Stimulated activated CD4-positive, alpha-beta T cell treated with anti-CD3 and anti-CD28 coated beads, Interleukin-15, amount 100 ng/mL, for 48 hours (primary cell): ENCODE measurements around the gene PARD3.
"Not testable (repeated sequence)": the region's sequence is repeated elsewhere in the genome, so short reads cannot be mapped to it uniquely, and the experiment has no call there.

Source experiments
- DNase-seq, 2 donors: peaks; one replicate each; pipeline ENCODE4 v3.0.0-alpha.2; 2020; ENCODE audit warnings: low read depth in 2 of 2

The PARD3 gene

GRCh38 chr10:34815185-34816084 is at the start of gene PARD3:
PARD3 (minus strand) TSS chr10:34815296; CDS start chr10:34814995, 301 bp downstream.
- DNase-seq = no peak

- no peak for DNase-seq
Observed at GRCh38 chr10:34864149-34865067, 49.3 kb upstream of the PARD3 start.

GRCh38 chr10:34862892-34863291 is 47.8 kb upstream of the PARD3 start:
- DNase-seq = no peak

DNA sequence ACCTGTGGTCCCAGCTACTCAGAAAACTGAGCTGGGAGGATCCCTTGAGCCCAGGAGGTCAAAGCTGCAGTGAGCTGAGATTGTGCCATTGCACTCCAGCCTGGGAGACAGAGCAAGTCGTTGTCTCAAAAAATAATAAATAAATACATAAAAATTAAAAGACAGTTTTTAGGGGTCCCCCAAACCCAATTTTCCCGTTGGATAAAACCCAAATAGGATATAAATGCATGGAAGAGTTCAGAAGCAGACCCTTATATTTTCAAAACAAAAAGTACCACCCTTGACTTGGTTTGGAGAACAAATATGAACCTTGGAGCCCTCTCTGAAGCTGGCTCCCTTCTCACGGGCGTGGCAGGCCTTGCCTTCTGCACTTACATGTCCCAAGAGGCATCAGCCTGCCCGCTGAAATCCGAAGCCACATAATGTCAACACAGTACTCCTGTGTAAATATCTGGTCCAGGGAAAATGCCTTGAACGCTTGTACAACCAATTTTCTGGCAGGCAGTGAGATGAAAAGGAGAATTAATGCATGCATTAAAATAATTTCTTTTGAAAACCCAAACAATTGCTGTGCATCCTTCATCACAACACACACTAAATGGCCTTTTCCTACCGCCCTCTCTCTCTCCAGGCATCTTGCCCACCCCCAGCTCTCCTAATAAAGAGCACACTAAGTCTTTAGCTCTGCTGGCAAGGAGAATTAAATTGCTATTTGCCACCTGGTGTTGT is 46.4 kb upstream of the PARD3 start:
- no peak for DNase-seq

DNA sequence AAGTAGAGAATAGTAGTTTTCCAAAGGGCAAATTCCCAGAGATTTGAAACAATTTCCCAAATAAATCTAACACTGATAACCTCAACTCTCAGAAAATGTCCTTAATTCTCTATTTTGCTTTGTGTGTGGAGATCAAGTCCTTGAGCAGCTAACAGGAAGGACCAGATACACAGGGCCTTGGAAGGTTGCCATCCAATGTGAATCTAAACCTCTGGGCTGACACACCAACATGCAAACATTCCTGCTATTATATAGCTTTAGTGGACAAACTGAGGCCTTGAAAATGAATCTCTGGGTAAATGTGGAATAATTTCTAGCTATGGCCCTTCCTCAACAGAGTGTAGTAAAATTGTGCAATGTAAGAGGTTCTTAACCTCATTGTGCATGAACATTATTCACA is 44.1 kb upstream of the PARD3 start:
- no peak for DNase-seq

DNA sequence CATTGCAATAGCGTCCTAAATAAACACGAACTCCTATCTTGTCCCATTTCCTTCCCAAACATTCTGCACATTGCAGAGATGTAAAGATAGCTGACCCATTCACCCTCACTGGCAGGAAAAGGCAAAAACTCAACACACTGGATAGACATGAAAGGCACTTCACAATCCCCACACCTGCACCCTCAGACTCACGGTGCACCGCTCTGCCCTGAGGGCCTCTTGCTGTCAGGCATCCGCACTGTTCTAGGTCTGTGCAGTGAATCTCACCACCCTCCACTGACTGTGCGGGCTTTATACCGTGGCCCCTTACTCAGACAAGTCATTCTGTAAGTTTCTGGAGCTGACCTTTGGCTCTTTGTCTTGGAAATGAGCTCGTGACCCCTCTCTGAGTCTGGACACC is 42.9 kb upstream of the PARD3 start:
- no peak for DNase-seq

GRCh38 chr10:34854147-34854601 is 39.1 kb upstream of the PARD3 start:
- no peak for DNase-seq

DNA sequence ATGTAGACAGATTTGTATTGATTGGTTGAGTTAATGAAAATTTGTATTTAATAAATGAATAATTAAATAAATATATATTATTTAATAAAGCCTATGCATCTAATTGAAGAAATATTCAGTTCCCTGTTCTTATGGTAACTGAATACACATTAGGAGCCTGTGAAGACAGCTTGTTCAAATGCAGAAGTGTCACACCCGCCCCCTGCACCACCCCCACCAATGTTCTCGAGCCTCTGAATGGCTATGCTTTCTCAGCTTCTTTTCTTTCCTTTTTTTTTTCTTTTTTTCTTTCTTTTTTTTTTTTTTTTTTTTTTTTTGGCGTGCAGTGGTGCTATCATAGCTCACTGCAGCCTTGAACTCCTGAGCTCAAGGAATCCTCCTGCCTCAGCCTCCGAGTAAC is 38.3 kb upstream of the PARD3 start:
- no peak for DNase-seq

- DNase-seq = no peak
Observed at GRCh38 chr10:34850558-34850957, 35.5 kb upstream of the PARD3 start.

- no peak for DNase-seq
Observed at GRCh38 chr10:34850036-34850435, 34.9 kb upstream of the PARD3 start.

GRCh38 chr10:34845070-34845469 is 30.0 kb upstream of the PARD3 start:
- DNase-seq = no peak

GRCh38 chr10:34844448-34844847 is 29.4 kb upstream of the PARD3 start:
- DNase-seq = no peak

DNA sequence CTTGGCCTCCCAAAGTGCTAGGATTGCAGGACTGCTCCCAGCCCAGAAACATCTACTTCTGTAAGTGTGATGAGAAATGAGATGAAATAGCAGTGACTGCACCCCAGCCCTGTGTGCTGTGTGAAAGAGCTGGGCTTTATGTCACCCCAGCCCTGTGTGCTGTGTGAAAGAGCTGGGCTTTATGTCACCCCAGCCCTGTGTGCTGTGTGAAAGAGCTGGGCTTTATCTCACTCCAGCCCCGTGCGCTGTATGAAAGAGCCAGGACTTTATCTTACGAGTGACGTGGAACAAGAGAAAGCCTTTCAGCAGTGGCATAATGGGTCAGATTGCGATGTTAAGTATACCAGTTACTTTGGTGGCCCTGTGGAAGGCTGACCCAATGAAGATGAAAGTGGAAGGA is 28.4 kb upstream of the PARD3 start:
- DNase-seq = not testable (repeated sequence)

DNA sequence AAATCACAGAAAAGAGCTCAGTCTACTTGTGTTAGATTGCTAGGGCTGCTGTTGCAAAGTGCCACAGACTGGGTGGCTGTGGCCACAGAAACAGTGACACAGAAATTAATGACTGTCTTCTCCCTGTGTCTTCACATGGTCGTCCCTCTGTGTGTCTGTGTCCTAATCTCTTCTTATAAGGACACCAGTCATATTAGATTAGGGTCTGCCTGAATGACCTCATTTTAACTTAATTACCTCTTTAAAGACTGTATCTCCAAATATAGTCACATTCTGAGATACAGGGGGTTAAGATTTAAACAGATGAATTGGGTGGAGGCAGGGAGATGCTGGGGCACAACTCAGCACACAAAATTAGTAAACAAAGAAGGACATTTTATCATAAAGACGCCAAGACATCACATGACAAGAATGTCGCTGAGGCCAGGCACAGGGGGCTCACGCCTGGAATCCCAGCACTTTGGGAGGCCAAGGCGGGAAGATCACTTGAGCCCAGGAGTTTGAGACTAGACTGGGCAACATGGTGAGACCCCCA is 23.3 kb upstream of the PARD3 start:
- no peak for DNase-seq

GRCh38 chr10:34835908-34836508 is 20.9 kb upstream of the PARD3 start:
- no peak for DNase-seq

- DNase-seq = no peak
Observed at GRCh38 chr10:34834274-34834673, 19.2 kb upstream of the PARD3 start.

GRCh38 chr10:34830217-34830822 is 15.2 kb upstream of the PARD3 start:
- DNase-seq = no peak

DNA sequence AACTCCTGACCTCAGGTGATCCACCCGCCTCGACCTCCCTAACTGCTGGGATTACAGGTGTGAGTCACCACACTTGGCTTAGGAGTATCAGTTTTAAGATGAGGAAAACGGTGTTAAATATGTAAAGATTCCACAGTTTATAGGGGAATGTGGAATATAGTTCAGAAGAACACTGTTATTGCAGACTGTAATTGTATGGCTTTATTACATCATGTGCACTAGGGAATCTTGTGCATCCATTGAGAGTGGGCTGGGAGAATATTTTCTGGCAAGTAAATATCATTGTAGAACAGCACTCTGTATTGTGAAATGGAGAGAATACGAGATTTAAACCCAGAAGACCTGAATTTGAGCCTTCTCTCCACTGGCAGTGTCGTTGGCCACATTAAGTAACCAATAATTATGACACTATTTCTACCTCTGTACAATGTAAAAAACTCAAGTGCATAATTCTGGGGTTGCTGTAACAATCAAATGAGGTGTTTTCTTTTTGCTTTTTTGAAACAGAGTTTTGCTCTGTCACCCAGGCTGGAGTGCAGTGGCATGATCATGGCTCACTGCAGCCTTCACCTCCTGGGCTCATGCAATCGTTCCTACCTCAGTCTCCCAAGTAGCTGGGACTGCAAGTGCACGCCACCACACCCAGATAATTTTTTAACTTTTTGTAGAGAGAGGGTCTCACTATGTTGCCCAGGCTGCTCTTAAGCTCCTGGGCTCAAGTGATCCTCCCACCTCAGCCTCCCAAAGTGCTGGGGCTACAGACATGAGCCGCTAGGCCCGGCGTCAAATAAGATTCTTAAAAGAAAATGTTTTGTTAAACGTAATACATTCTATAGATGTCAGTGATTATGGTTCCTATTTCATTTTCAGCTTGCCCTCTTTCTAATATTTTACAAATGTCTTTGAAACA is 12.0 kb upstream of the PARD3 start:
- DNase-seq = no peak

DNA sequence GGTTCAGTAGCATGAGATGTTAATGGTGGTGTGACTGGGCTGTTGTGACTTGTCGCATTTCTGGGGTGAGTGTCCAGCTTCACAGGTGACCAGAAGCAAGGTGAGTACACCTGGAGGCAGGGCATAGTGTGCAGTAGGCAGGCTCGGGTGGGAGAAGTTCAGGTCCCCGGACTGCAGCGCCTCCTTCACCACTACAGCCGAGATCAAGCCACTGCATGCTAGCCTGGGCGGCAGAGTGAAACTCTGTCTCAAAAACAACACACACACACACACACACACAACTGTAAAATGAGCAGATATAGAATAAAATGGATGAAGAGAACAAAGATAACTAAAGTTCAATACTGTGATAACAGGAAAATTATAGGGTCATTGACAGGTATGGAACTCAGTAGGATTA is 11.1 kb upstream of the PARD3 start:
- DNase-seq = no peak

- DNase-seq = no peak
Observed at GRCh38 chr10:34825414-34825813, 10.3 kb upstream of the PARD3 start.
